Testis (tissue), 3 donors: ENCODE data around the gene CERS5. TPM values are rescaled to one million over a fixed set of nuclear protein-coding genes. Genes with fewer than 3 reads are reported as not detected.

Source experiments
- DNase-seq: peaks from one replicate; pipeline ENCODE4 v3.0.0-alpha.2; 2019
- H3K27ac ChIP-seq, 2 donors: fragments of 200-600 bp; sonication (generic); one replicate each; pipeline ENCODE4 v1.5.1; 2019
- H3K27me3 ChIP-seq: fragments of 200-600 bp; sonication (generic); one replicate; pipeline ENCODE4 v1.5.1; 2019
- H3K36me3 ChIP-seq: fragments of 200-600 bp; sonication (generic); one replicate; pipeline ENCODE4 v1.5.1; 2017; ENCODE audit warnings: low read depth; ENCODE audit errors: missing control alignments
- H3K4me1 ChIP-seq: fragments of 200-600 bp; sonication (generic); one replicate; pipeline ENCODE4 v1.5.1; 2019
- H3K4me3 ChIP-seq, 2 donors: fragments of 200-600 bp; sonication (generic); one replicate each; pipeline ENCODE4 v1.5.1; 2017 to 2019
- H3K9me3 ChIP-seq: fragments of 200-600 bp; sonication (generic); one replicate; pipeline ENCODE4 v1.5.1; 2017
- CTCF ChIP-seq, 3 experiments: fragments of 450-650 bp in 2 of 3; fragments of 200-600 bp in 1 of 3; sonication (generic) in 1 of 3; IDR thresholded peaks; one replicate each; pipeline ENCODE4 v1.5.1; 2016 to 2019; ENCODE audit warnings: antibody characterized with exemption in 3 of 3, mild to moderate bottlenecking in 2 of 3, moderate library complexity in 1 of 3
- POLR2A ChIP-seq: fragments of 450-650 bp; IDR thresholded peaks from one replicate; pipeline ENCODE4 v1.6.1; 2017; ENCODE audit warnings: antibody characterized with exemption, mild to moderate bottlenecking, moderate library complexity
- WGBS, 2 donors: methylation state at CpG; one replicate each; pipeline ENCODE4 v1.1.5; 2018; 5-methylcytosine and 5-hydroxymethylcytosine counted together
- intact Hi-C: fragments of 100-400 bp; cut with DNase I; formaldehyde crosslinking; loops from one replicate; pipeline ENCODE4 v1.15.1; 2023; ENCODE audit warnings: low total_unique reads
- polyA plus RNA-seq: library from polyadenylated mRNA; stranded (reverse); fragments of 350-450 nt; fragmentation: Illumina TruSeq; extraction: RNeasy Lipid Tissue Mini Kit (QIAGEN cat#74804); gene quantifications from one replicate; pipeline ENCODE4 v1.2.3, GENCODE V29; 2014; ENCODE audit warnings: low read depth, low replicate concordance; ENCODE audit not compliant: insufficient read depth
- total RNA-seq, 2 donors: library from RNA; depleted of rRNA; stranded (reverse); fragments of >200 nt; gene quantifications; one replicate each; pipeline ENCODE4 v1.2.3, GENCODE V29; 2016

CERS5 gene
- total and polyA plus RNA-seq, 3 donors from 2014 or later: 33.5 to 36.5 (median 34.3) TPM

DNA sequence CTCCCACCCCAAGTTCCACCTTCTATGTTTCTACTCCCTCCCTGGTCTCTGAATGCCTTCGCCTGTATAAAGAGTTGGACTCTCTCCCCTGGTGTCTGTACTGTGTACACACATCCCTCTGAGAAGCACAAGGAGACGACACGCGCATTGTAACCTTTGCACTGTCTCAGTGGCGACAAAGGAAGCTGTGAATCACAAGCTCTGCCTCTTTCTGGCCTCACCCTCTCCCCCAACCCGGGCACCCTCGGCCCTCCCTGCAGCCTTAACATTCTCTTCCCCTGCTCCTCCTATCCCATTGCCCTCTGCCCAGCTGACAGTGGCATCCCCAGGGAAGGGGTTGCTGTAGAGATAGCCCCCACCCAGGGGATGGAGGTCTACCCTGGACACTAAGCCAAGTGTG lies 84.5 kb downstream of the CERS5 start:
- Histone ChIP-seq H3K27ac (no peak overlapping the region), H3K9me3 (no peaks in the 10 kb centered on the region), H3K36me3 (no peaks in the 10 kb centered on the region), H3K27me3 (no peaks in the 10 kb centered on the region), H3K4me3 (no peak overlapping the region), H3K4me1 (peaks cover 8% of the 10 kb centered on the region)
- TF ChIP-seq POLR2A: no peak
- TF ChIP-seq CTCF (IDR thresholded peaks at IDR 0.05): no peak
- intact Hi-C loops: no loop called here
- WGBS, 2 donors: 85% methylated on average over 7 of the region's 7 CpGs
- DNase-seq: no peak

GRCh38 chr12:50081096-50081808 lies 85.9 kb downstream of the CERS5 start:
- no peak overlapping the region for H3K27ac ChIP-seq
- intact Hi-C loops: no loop called here

DNA sequence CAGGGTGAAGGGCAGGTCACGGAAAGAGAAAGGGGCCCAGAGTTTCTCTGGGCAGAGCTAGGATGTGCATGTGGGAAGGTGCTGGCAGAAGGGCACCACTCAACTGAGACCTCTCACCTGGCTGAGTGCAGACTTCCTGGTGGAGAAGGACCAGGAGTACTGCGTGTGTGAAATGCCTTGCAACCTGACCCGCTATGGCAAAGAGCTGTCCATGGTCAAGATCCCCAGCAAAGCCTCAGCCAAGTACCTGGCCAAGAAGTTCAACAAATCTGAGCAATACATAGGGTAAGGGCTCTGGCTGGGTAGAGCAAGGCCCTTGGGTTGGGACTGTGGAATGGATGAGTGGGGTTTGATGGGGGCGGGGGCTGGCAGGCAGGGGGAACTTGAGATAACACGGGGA lies 87.4 kb downstream of the CERS5 start:
- H3K27me3 ChIP-seq: no peaks in the 10 kb centered on the region
- 84 to 90% methylated on average over 5 of the region's 5 CpGs for WGBS, 2 donors
- intact Hi-C loops: no loop called here
- no peaks in the 10 kb centered on the region for H3K36me3 ChIP-seq
- no peak overlapping the region for H3K27ac ChIP-seq
- H3K4me3 ChIP-seq: no peak overlapping the region
- H3K9me3 ChIP-seq: no peaks in the 10 kb centered on the region
- H3K4me1 ChIP-seq: peaks cover 7% of the 10 kb centered on the region
- TF ChIP-seq POLR2A (no peak), CTCF (IDR thresholded peaks at IDR 0.05) (no peak)
- no peak for DNase-seq

More at GRCh38 chr12:50081096-50081808, 85.9 kb downstream of the CERS5 start:
- no peaks in the 10 kb centered on the region for H3K36me3 ChIP-seq
- WGBS, 2 donors: 42 to 47% methylated on average over 8 to 46 of the region's 46 CpGs
- no peak for DNase-seq
- H3K4me3 ChIP-seq: no peak overlapping the region
- H3K4me1 ChIP-seq: peaks cover 8% of the 10 kb centered on the region
- TF ChIP-seq CTCF (IDR thresholded peaks at IDR 0.05): no peak
- no peak for TF ChIP-seq POLR2A
- H3K27me3 ChIP-seq: no peaks in the 10 kb centered on the region
- H3K9me3 ChIP-seq: no peaks in the 10 kb centered on the region

Other genes starting within 250 kb of the CERS5 start
- gene AQP2, start 216.6 kb downstream of the CERS5 start, total RNA-seq: 1 to 10 TPM in 1 of 2 donors, under 1 TPM in 1; 0.79 to 1.9 TPM
- 1.1 TPM for gene AQP2, start 216.6 kb downstream of the CERS5 start, polyA plus RNA-seq
- 100 to 1,000 TPM; 128 to 134 TPM for gene AQP5, start 205.5 kb downstream of the CERS5 start, total RNA-seq
- gene AQP5, start 205.5 kb downstream of the CERS5 start, polyA plus RNA-seq: 414 TPM
- gene AQP6, start 194.4 kb downstream of the CERS5 start, total RNA-seq: 1 to 10 TPM; 1.7 to 2.2 TPM
- 3.1 TPM for gene AQP6, start 194.4 kb downstream of the CERS5 start, polyA plus RNA-seq
- 10 to 100 TPM; 48.1 to 60.6 TPM for gene RACGAP1, start 141.9 kb downstream of the CERS5 start, total RNA-seq
- gene RACGAP1, start 141.9 kb downstream of the CERS5 start, polyA plus RNA-seq: 118 TPM
- gene ASIC1, start 109.8 kb downstream of the CERS5 start, total RNA-seq: 1 to 10 TPM; 1.9 to 3.5 TPM
- gene ASIC1, start 109.8 kb downstream of the CERS5 start, polyA plus RNA-seq: 2.7 TPM
- 10 to 100 TPM; 87.6 to 99.0 TPM for gene SMARCD1, start 82.0 kb downstream of the CERS5 start, total RNA-seq
- 67.3 TPM for gene SMARCD1, start 82.0 kb downstream of the CERS5 start, polyA plus RNA-seq
- 1 to 10 TPM; 2.1 to 2.4 TPM for gene GPD1, start 63.4 kb downstream of the CERS5 start, total RNA-seq
- gene GPD1, start 63.4 kb downstream of the CERS5 start, polyA plus RNA-seq: 3.1 TPM
- gene COX14, start 55.1 kb downstream of the CERS5 start, total RNA-seq: 10 to 100 TPM; 38.7 to 54.9 TPM
- gene COX14, start 55.1 kb downstream of the CERS5 start, polyA plus RNA-seq: 50.2 TPM
- 10 to 100 TPM; 41.0 to 42.8 TPM for gene LIMA1, start 116.2 kb upstream of the CERS5 start, total RNA-seq
- gene LIMA1, start 116.2 kb upstream of the CERS5 start, polyA plus RNA-seq: 37.8 TPM
- gene FAM186A, start 229.2 kb upstream of the CERS5 start, total RNA-seq: 1 to 10 TPM; 4.6 to 7.8 TPM
- gene FAM186A, start 229.2 kb upstream of the CERS5 start, polyA plus RNA-seq: 4.5 TPM
- 10 to 100 TPM; 34.1 to 38.3 TPM for gene LARP4, start 233.5 kb upstream of the CERS5 start, total RNA-seq
- 20.9 TPM for gene LARP4, start 233.5 kb upstream of the CERS5 start, polyA plus RNA-seq